SKM-1 (cell line): ENCODE results near the gene RANGAP1.
"Not testable (repeated sequence)": the region's sequence is repeated elsewhere in the genome, so short reads cannot be mapped to it uniquely, and the experiment has no call there.

Experiments
- DNase-seq: peaks from one replicate; lab custom pipeline; 2025; ENCODE audit not compliant: unreplicated experiment; lab: John Stamatoyannopoulos, UW

Gene RANGAP1

GRCh38 chr22:41301085-41302020, 15.4 kb upstream of the RANGAP1 start, which contains the start of gene ZC3H7B:
ZC3H7B (plus strand) TSS chr22:41301525; CDS start chr22:41320661, 19,136 bp downstream.
- DNase-seq = peak; percentile 66

DNA sequence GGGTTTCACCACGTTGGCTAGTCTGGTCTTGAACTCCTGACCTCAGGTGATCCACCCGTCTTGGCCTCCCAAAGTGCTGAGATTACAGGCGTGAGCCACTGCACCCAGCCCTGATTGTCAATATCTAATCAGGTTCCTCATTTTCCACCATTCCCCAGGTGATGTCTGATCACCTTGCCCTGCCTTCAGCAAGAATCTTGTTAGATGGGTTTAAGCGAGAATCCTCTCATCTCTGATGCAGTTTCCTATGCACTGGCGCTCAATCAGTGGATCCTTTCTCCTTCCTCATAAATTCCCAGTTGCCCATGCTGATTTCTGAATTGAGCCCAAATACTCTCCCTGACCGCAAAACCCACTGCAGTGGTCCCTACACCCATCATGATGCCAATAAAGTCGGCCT, 14.7 kb upstream of the RANGAP1 start:
- no peak for DNase-seq

- no peak for DNase-seq
Observed at GRCh38 chr22:41296826-41297667, 11.1 kb upstream of the RANGAP1 start.

GRCh38 chr22:41294816-41295215, 8.8 kb upstream of the RANGAP1 start:
- not testable (repeated sequence) for DNase-seq

- DNase-seq = no peak
Observed at GRCh38 chr22:41290262-41291221, 4.6 kb upstream of the RANGAP1 start.

DNA sequence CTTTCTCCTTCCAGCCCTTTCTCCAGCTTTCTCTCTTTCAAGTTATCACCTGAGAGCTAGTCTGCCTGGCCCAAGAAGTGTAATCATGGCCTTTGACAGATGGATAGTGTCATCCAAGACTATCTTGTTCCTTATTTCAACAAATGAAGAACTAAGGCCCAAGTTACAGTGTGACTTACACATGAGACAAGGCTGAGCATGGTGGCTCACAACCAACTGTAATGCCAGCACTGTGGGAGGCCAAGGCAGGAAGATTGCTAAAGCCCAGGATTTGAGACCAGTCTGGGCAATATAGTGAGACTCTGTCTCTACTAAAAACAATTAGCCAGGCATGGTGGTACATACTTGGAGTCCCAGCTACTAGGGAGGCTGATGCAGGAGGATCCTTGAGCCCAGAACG, 3.7 kb upstream of the RANGAP1 start:
- DNase-seq = no peak

GRCh38 chr22:41288245-41288946, 2.4 kb upstream of the RANGAP1 start:
- no peak for DNase-seq

DNA sequence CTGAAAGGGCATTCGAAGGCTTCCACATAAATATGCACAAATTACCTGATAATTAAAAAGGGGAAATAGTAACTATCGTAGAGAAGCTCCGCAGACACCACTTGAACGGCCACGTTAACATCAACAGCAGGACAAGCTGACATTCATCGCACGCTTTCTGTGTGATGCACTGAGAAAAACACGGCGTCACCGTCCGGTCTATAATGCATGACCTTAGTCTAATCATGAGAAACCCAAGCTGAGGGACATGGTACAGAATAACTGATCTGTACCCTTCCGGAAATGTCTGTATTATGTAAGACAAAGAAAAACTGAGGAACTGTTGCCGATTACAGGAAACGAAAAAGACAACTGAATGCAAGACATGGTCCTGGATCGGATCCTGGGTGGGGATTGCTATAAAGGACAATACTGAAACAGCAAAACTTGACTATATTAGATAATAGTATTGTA, 678 bp upstream of the RANGAP1 start:
- peak; percentile 73 for DNase-seq

DNA sequence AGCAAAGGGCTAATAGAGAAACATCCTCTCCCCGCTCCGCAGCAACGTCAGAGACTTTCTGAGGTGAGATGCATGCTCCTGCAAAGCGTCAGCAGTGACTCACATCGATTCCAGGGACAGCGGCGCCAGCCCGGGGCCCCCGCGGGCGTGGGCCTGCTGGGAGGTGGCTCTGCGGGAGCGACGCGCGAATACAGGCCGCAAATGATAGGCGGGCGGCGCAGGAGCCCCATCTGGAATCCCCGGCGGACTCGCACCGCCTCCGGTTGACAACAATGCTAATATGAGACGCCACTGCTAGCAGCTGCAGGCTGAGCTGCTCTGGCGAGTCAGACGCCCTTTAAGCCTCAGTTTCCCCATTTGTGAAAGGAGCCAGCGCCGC, 557 bp downstream of the RANGAP1 start:
- no peak for DNase-seq

DNA sequence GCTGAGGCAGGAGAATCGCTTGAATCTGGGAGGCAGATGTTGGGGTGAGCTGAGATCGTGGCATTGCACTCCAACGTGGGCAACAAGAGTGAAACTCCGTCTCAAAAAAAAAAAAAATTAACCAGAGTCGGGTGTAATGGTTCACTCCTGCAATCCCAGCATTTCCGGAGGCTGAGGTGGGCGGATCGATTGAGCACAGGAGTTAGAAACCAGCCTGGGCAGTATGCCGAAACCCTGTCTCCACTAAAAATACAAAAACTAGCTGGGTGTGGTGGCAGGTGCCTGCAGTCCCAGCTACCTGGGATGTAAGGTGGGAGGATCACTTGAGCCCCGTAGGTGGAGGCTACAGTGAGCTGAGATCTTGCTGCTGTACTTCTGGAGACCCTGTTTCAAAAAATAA, 1.5 kb downstream of the RANGAP1 start:
- no peak for DNase-seq

GRCh38 chr22:41280854-41281253, 5.1 kb downstream of the RANGAP1 start:
- DNase-seq = no peak

DNA sequence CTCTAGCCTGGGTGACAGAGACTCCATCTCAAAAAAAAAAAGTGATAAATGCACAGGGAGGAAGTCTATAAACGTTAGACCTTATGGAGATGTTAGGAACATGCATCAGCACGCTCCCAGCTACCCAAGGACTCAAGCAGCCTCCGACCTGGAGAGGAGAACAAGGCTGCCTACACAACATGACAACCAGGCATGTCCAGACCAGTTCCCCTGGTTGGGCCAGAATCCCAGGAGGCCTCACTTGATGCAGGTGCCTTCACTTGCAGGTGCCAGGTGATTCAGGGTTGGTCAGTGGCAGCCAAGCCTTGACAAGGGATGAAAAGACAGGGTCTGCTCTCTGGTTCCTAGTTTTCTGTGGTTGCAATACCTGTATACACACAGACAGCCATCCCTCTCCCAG, 5.9 kb downstream of the RANGAP1 start:
- DNase-seq = no peak

GRCh38 chr22:41274856-41275255, 11.1 kb downstream of the RANGAP1 start:
- DNase-seq = no peak

DNA sequence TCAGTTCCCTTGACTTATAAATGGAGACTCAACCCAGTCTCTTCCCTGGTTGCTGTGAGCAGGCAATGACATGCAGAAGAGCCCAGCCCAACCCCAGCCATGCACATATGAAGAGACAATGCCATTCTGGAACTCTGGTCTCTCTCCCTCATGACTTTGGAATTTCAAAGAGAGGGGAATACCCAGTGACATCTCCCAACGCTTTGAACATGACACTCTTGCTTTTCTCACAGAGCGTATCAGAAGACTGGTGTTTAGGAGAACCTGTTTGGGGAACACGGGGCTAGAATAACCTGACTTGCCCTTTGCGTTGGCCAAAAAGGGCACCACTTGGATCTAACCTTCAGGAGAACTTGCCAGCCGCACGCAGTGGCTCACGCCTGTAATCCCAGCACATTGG, 12.9 kb downstream of the RANGAP1 start:
- DNase-seq = no peak

GRCh38 chr22:41271787-41272186, 14.2 kb downstream of the RANGAP1 start:
- no peak for DNase-seq

GRCh38 chr22:41267958-41268357, 18.0 kb downstream of the RANGAP1 start:
- no peak for DNase-seq

DNA sequence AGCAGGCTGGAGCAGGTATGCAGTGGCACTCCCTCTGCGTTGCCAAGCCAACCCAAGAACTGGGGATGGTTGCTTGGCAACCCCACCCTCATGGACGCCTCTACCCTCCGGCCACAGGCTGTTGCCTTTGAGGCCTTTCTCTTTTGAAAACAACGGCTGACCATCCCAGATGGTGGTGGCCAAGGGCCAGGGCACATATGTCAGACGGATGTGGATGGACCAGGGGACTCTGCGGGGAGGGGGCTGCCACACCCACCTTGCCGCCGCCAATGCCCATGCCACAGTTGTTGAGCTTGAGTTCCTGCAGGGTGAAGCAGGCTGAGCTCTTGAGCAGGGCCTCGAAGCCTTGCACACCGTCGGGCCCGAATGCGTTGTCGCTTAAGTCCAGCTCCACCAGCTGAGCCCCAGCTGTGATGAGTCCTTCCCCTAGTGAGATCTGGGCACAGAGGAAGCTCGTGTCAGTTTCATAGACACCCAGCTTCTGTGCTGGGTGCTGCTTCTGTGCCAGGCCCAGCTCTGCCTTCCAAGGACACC, 21.5 kb downstream of the RANGAP1 start:
- no peak for DNase-seq

GRCh38 chr22:41263704-41264103, 22.3 kb downstream of the RANGAP1 start:
- no peak for DNase-seq

GRCh38 chr22:41262250-41262765, 23.7 kb downstream of the RANGAP1 start:
- no peak for DNase-seq
